K562 (cell line): ENCODE measurements around the gene HSD17B2. TPM values are rescaled to one million over a fixed set of nuclear protein-coding genes. Genes with fewer than 3 reads are reported as not detected.

Experiments
- C11orf30 ChIP-seq: fragments of 450-650 bp; IDR thresholded peaks from 2 replicates; pipeline ENCODE4 v1.6.1; 2016; ENCODE audit warnings: low read depth, mild to moderate bottlenecking
- CBX1 ChIP-seq: sonication (generic); IDR thresholded peaks from 2 replicates; pipeline ENCODE4 v1.6.1; 2016; ENCODE audit warnings: antibody characterized with exemption, low read depth, mild to moderate bottlenecking
- CHD2 ChIP-seq: IDR thresholded peaks from 2 replicates; pipeline ENCODE4 v1.6.1; 2011; ENCODE audit warnings: low read depth, low read length
- ETV6 ChIP-seq, 3 experiments: fragments of 150-350 bp in 1 of 3; sonication (generic) in 1 of 3; formaldehyde crosslinking in 1 of 3; IDR thresholded peaks; 2 replicates each; pipeline versions ENCODE4 v1.6.1 to v1.8.0; 2014 to 2022; ENCODE audit warnings: borderline replicate concordance in 2 of 3, low read depth in 2 of 3, antibody characterized with exemption in 1 of 3, low read length in 1 of 3, mild to moderate bottlenecking in 1 of 3, missing genetic modification reagents in 1 of 3
- FOXJ2 ChIP-seq: fragments of 200-800 bp; sonication (Bioruptor generic); IDR thresholded peaks from 2 replicates; pipeline ENCODE4 v1.6.1; 2016; ENCODE audit warnings: missing genetic modification characterization, missing compliant biosample characterization
- MAFG ChIP-seq: fragments of 450-650 bp; conservative IDR thresholded peaks from 2 replicates; pipeline ENCODE4 v1.6.1; 2016; ENCODE audit warnings: missing genetic modification characterization, missing compliant biosample characterization
- MIER1 ChIP-seq: fragments of 450-650 bp; IDR thresholded peaks from 2 replicates; pipeline ENCODE4 v1.6.1; 2016; ENCODE audit warnings: antibody characterized with exemption, mild to moderate bottlenecking, low read depth
- MTF1 ChIP-seq: fragments of 250-450 bp; sonication (Bioruptor Pico); IDR thresholded peaks from 2 replicates; pipeline ENCODE4 v1.9.0; 2021; ENCODE audit warnings: moderate library complexity, mild to moderate bottlenecking, inconsistent platforms, borderline replicate concordance
- NFE2 ChIP-seq: IDR thresholded peaks from 2 replicates; pipeline ENCODE4 v1.6.1; 2014; ENCODE audit warnings: antibody characterized with exemption, low read depth
- PHTF2 ChIP-seq: fragments of 250-450 bp; sonication (Bioruptor Pico); IDR thresholded peaks from 2 replicates; pipeline ENCODE4 v1.5.0; 2021; ENCODE audit warnings: mild to moderate bottlenecking
- SIN3A ChIP-seq, 2 experiments: fragments of 150-350 bp in 1 of 2; IDR thresholded peaks; 2 replicates each; pipeline ENCODE4 v1.6.1; 2011 to 2016; ENCODE audit warnings: borderline replicate concordance in 2 of 2, low read depth in 2 of 2, low read length in 2 of 2, mild to moderate bottlenecking in 2 of 2, moderate library complexity in 2 of 2; ENCODE audit not compliant: control insufficient read depth in 1 of 2
- SOX6 ChIP-seq: fragments of 450-650 bp; IDR thresholded peaks from 2 replicates; pipeline ENCODE4 v1.6.1; 2014; ENCODE audit warnings: mild to moderate bottlenecking
- SP2 ChIP-seq: IDR thresholded peaks from 2 replicates; pipeline ENCODE4 v1.6.1; 2011; ENCODE audit warnings: mild to moderate bottlenecking, low read depth, low read length, moderate library complexity; ENCODE audit not compliant: poor library complexity, severe bottlenecking; ENCODE audit errors: extremely low read depth
- TAF15 ChIP-seq: fragments of 200-400 bp; formaldehyde crosslinking; IDR thresholded peaks from 2 replicates; pipeline ENCODE4 v1.6.1; 2017; ENCODE audit warnings: mild to moderate bottlenecking, low read depth, low read length, moderate library complexity
- ZNF316 ChIP-seq: fragments of 450-650 bp; IDR thresholded peaks from 2 replicates; pipeline ENCODE4 v1.6.1; 2016
- ZNF324 ChIP-seq: fragments of 250-450 bp; sonication (Bioruptor Pico); IDR thresholded peaks from 2 replicates; pipeline ENCODE4 v1.4.0; 2020; ENCODE audit warnings: mild to moderate bottlenecking
- ZNF584 ChIP-seq: fragments of 200-800 bp; sonication (Bioruptor generic); IDR thresholded peaks from 2 replicates; pipeline ENCODE4 v1.6.1; 2016; ENCODE audit warnings: low read depth, mild to moderate bottlenecking, missing genetic modification characterization, missing compliant biosample characterization
- ZNF644 ChIP-seq: fragments of 200-800 bp; sonication (Bioruptor generic); IDR thresholded peaks from 2 replicates; pipeline ENCODE4 v1.6.1; 2016; ENCODE audit warnings: low read depth, missing genetic modification characterization, missing compliant biosample characterization
- polyA plus RNA-seq, 8 experiments: library from polyadenylated mRNA; depleted of rRNA in 4 of 8; stranded (reverse) in 5 of 8; unstranded in 3 of 8; fragments of >200 nt; fragmentation: Nextera tagmentation in 2 of 8; fragmentation: Illumina TruSeq in 1 of 8; extraction: Ambion mirVana in 2 of 8; extraction: Trizol in 1 of 8; gene quantifications; 2 replicates each; pipeline versions ENCODE4 v1.2.1 to v1.2.3, GENCODE V29; 2011 to 2014; ENCODE audit warnings: inconsistent platforms in 1 of 8, missing spikeins in 1 of 8
- total RNA-seq, 7 experiments: library from RNA; depleted of rRNA in 6 of 7; stranded (reverse); fragments of >200 nt in 6 of 7; fragmentation: Illumina TruSeq in 2 of 7; extraction: Trizol in 2 of 7; gene quantifications; 2 replicates each; pipeline versions ENCODE4 v1.2.1 to v1.2.3, GENCODE V29; 2011 to 2021; ENCODE audit warnings: low replicate concordance in 1 of 7
- TF ChIP-seq, protein P1 (sequence below): sonication (generic); formaldehyde crosslinking; IDR thresholded peaks from 2 replicates; pipeline ENCODE4 v1.9.0; 2022; ENCODE audit warnings: mild to moderate bottlenecking, missing genetic modification reagents
- TF ChIP-seq, protein P2 (sequence below): fragments of 450-650 bp; IDR thresholded peaks from one replicate; pipeline ENCODE4 v1.6.1; 2018; ENCODE audit warnings: mild to moderate bottlenecking, moderate library complexity; ENCODE audit not compliant: partially characterized antibody
- TF ChIP-seq, protein P3 (sequence below), 2 experiments: fragments of 450-650 bp; IDR thresholded peaks; 2 replicates each; pipeline ENCODE4 v1.6.1; 2018; ENCODE audit warnings: mild to moderate bottlenecking in 2 of 2, low read depth in 1 of 2; ENCODE audit not compliant: partially characterized antibody in 2 of 2

HSD17B2 gene
- total and polyA plus RNA-seq, 9 of the 15 experiments (the other 6 are each of a cell fraction or from before 2014, with no cell fraction given): not detected

DNA sequence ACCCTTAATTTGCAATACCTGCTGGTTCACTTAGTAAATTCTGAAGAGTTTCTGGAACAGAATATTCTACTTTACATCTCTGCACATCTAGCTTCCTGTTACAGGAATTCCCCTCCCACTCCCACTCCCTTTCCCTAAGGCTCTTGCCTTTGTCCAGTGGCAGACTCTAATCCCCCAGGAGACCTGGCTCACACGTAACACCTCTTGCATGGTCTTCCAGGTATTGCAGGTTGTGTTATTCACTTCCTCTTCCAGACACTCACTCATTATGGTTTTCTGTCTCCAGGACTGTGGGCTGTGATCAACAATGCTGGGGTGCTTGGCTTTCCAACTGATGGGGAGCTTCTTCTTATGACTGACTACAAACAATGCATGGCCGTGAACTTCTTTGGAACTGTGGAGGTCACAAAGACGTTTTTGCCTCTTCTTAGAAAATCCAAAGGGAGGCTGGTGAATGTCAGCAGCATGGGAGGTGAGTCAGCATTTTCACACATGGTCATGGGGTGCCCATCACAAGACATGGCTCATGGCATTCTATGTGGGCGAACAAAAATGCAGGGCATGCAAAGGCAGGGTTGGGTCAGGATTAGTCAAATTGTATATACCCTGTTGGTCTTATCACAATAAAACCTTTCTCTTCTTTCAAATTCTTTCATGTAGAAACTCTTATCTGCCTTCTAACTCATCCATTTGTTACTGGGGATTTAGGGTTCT, 35.8 kb downstream of the HSD17B2 start (continued):
- TF ChIP-seq ZNF584: no peak
- TF ChIP-seq, protein P1, sequence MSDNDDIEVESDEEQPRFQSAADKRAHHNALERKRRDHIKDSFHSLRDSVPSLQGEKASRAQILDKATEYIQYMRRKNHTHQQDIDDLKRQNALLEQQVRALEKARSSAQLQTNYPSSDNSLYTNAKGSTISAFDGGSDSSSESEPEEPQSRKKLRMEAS (CRISPR knock-in tag): no peak
- no peak for TF ChIP-seq SOX6
- peak; percentile 72 for TF ChIP-seq NFE2
- TF ChIP-seq MTF1 (CRISPR knock-in tag): no peak
- TF ChIP-seq CHD2: no peak
- peak; percentile 66 for TF ChIP-seq ZNF316
- TF ChIP-seq CBX1: no peak
- peak; percentile 69 for TF ChIP-seq MAFG (tag)
- no peak for TF ChIP-seq ZNF644
- no peak for TF ChIP-seq TAF15
- no peak for TF ChIP-seq FOXJ2 (tag)
- no peak for TF ChIP-seq SP2
- no peak for TF ChIP-seq SIN3A (IDR thresholded peaks at IDR 0.05; ENCODE audit: borderline replicate concordance in 2 of 2, control insufficient read depth in 1 of 2, low read depth in 2 of 2, low read length in 2 of 2)
- TF ChIP-seq MIER1: no peak
- peak; percentile 72 for TF ChIP-seq C11orf30
- no peak for TF ChIP-seq ZNF324 (CRISPR knock-in tag)
- TF ChIP-seq, protein P2, sequence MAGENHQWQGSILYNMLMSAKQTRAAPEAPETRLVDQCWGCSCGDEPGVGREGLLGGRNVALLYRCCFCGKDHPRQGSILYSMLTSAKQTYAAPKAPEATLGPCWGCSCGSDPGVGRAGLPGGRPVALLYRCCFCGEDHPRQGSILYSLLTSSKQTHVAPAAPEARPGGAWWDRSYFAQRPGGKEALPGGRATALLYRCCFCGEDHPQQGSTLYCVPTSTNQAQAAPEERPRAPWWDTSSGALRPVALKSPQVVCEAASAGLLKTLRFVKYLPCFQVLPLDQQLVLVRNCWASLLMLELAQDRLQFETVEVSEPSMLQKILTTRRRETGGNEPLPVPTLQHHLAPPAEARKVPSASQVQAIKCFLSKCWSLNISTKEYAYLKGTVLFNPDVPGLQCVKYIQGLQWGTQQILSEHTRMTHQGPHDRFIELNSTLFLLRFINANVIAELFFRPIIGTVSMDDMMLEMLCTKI: no peak
- TF ChIP-seq, protein P3, sequence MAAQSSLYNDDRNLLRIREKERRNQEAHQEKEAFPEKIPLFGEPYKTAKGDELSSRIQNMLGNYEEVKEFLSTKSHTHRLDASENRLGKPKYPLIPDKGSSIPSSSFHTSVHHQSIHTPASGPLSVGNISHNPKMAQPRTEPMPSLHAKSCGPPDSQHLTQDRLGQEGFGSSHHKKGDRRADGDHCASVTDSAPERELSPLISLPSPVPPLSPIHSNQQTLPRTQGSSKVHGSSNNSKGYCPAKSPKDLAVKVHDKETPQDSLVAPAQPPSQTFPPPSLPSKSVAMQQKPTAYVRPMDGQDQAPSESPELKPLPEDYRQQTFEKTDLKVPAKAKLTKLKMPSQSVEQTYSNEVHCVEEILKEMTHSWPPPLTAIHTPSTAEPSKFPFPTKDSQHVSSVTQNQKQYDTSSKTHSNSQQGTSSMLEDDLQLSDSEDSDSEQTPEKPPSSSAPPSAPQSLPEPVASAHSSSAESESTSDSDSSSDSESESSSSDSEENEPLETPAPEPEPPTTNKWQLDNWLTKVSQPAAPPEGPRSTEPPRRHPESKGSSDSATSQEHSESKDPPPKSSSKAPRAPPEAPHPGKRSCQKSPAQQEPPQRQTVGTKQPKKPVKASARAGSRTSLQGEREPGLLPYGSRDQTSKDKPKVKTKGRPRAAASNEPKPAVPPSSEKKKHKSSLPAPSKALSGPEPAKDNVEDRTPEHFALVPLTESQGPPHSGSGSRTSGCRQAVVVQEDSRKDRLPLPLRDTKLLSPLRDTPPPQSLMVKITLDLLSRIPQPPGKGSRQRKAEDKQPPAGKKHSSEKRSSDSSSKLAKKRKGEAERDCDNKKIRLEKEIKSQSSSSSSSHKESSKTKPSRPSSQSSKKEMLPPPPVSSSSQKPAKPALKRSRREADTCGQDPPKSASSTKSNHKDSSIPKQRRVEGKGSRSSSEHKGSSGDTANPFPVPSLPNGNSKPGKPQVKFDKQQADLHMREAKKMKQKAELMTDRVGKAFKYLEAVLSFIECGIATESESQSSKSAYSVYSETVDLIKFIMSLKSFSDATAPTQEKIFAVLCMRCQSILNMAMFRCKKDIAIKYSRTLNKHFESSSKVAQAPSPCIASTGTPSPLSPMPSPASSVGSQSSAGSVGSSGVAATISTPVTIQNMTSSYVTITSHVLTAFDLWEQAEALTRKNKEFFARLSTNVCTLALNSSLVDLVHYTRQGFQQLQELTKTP (IDR thresholded peaks at IDR 0.05; ENCODE audit: low read depth in 1 of 2, partially characterized antibody in 2 of 2): no peak
- TF ChIP-seq ETV6 (IDR thresholded peaks at IDR 0.05; ENCODE audit: borderline replicate concordance in 1 of 2, low read depth in 2 of 2, low read length in 1 of 2): no peak
- no peak for TF ChIP-seq ETV6 (CRISPR knock-in tag; IDR thresholded peaks at IDR 0.05; ENCODE audit: borderline replicate concordance)
- TF ChIP-seq PHTF2: no peak
- TF ChIP-seq, all 486 proteins: peak for 5
